ENCODE measurements around the gene USP32.

DNA sequence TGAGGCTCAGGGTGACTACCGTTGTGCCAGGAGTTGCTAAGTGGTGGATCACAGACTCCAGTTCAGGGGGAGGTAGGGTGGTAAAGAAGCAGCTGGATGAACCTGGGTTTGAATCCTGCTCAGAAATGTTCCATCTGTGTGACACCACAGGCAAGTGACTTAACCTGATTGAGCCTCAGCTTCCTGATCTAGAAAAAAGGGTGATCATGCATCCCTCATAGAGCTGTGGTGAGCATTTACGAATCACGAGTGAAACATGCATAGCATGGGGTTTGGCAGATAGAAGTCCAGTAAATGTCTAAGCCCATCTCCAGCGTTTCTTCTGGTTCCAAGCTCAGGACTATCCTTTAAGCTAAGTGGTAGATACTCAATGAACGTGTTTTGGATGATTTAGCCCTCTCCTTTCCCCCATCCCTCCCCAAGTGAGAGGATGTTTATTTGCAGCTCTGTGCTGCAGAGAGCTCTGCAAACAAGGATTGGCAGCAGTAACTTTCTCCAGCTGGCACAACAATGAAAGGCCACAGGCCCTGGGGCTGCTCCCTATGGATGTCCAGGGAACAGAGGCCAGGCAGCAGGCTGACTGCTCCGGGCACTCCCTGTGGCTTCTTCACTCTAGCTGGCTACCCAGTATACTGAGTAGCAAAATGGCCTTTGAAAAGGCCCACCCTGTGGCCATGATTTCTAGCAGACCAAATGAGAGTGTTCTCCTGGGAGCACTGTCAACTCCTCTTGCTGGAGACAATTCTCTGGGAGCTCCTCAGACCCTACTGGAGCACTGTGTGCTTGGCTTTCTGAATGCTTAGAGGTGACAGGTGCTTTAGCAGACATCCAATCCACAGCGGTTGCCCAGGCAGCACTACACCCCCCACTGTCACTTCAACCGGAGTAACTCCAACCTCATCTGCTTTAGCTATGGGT is 220.8 kb downstream of the USP32 start:
- no peak for TF ChIP-seq CSDC2 (CRISPR knock-in tag; IDR thresholded peaks at IDR 0.05)
- TF ChIP-seq, protein P1, sequence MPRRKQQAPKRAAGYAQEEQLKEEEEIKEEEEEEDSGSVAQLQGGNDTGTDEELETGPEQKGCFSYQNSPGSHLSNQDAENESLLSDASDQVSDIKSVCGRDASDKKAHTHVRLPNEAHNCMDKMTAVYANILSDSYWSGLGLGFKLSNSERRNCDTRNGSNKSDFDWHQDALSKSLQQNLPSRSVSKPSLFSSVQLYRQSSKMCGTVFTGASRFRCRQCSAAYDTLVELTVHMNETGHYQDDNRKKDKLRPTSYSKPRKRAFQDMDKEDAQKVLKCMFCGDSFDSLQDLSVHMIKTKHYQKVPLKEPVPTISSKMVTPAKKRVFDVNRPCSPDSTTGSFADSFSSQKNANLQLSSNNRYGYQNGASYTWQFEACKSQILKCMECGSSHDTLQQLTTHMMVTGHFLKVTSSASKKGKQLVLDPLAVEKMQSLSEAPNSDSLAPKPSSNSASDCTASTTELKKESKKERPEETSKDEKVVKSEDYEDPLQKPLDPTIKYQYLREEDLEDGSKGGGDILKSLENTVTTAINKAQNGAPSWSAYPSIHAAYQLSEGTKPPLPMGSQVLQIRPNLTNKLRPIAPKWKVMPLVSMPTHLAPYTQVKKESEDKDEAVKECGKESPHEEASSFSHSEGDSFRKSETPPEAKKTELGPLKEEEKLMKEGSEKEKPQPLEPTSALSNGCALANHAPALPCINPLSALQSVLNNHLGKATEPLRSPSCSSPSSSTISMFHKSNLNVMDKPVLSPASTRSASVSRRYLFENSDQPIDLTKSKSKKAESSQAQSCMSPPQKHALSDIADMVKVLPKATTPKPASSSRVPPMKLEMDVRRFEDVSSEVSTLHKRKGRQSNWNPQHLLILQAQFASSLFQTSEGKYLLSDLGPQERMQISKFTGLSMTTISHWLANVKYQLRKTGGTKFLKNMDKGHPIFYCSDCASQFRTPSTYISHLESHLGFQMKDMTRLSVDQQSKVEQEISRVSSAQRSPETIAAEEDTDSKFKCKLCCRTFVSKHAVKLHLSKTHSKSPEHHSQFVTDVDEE (CRISPR knock-in tag; IDR thresholded peaks at IDR 0.05), result no peak
- TF ChIP-seq ARNTL (CRISPR knock-in tag; IDR thresholded peaks at IDR 0.05; ENCODE audit: borderline replicate concordance, low read depth), result no peak
- TF ChIP-seq, protein P2, sequence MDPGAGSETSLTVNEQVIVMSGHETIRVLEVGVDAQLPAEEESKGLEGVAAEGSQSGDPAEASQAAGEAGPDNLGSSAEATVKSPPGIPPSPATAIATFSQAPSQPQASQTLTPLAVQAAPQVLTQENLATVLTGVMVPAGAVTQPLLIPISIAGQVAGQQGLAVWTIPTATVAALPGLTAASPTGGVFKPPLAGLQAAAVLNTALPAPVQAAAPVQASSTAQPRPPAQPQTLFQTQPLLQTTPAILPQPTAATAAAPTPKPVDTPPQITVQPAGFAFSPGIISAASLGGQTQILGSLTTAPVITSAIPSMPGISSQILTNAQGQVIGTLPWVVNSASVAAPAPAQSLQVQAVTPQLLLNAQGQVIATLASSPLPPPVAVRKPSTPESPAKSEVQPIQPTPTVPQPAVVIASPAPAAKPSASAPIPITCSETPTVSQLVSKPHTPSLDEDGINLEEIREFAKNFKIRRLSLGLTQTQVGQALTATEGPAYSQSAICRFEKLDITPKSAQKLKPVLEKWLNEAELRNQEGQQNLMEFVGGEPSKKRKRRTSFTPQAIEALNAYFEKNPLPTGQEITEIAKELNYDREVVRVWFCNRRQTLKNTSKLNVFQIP (CRISPR knock-in tag; IDR thresholded peaks at IDR 0.05; ENCODE audit: borderline replicate concordance, low read depth), result no peak
- TF ChIP-seq BACH2 (CRISPR knock-in tag; IDR thresholded peaks at IDR 0.05; ENCODE audit: borderline replicate concordance), result no peak
